ENCODE data around the gene INKA2. TPM values are rescaled to one million over a fixed set of nuclear protein-coding genes. Genes with fewer than 3 reads are reported as not detected.
A peak's percentile ranks its signal among the peaks of the same experiment; 100 is the strongest.

Gene INKA2
- total and polyA plus RNA-seq, 2 of the 4 experiments (the other 2 are of a cell fraction): 2.2 to 2.6 TPM

- H3K27ac ChIP-seq (ENCODE audit: insufficient read depth, low read length): no peak overlapping the region
- no peak overlapping the region for H2AK9ac ChIP-seq (replicated peaks; ENCODE audit: low read depth, low read length, poor library complexity)
- H3K9ac ChIP-seq (ENCODE audit: low read depth, low read length): no peak overlapping the region
- DNase-seq (no peak), ATAC-seq (ENCODE audit: low read depth) (peak; percentile 72)
- peaks cover 4% of the 10 kb centered on the region for H3K4me1 ChIP-seq (ENCODE audit: control insufficient read depth, insufficient read depth, low read length)
- H3K4me2 ChIP-seq (ENCODE audit: low read depth, low read length): peak overlapping the region; percentile 87; the same call in 1 of the 2 replicates
- peak overlapping the region; percentile 60; the same call in 1 of the 2 replicates for H3K23ac ChIP-seq (ENCODE audit: low read depth, low read length)
- H3K4ac ChIP-seq (ENCODE audit: low read depth, low read length): no peak overlapping the region
- no peak overlapping the region for H4K5ac ChIP-seq (ENCODE audit: low read depth, low read length)
- no peaks in the 10 kb centered on the region for H3K27me3 ChIP-seq (ENCODE audit: control insufficient read depth, insufficient read depth, low read length)
- CTCF ChIA-PET: interaction anchor here (0.6 kb wide), 1 partner anchor 15 kb away, joined by 3 read pairs; no protein-coding TSS in a partner anchor
- H2AFZ ChIP-seq (replicated peaks; ENCODE audit: low read length, poor library complexity): no peak overlapping the region
- no peak overlapping the region for H2BK15ac ChIP-seq (ENCODE audit: low read depth, low read length)
- POLR2A ChIA-PET (ENCODE audit: unreplicated experiment): no interaction called here
- intact Hi-C loops (cut with micrococcal nuclease): loop anchor here (10.0 kb wide), 1 partner anchor 572 kb away; no protein-coding TSS in a partner anchor
- H3K18ac ChIP-seq (ENCODE audit: low read depth, low read length): peak overlapping the region; percentile 76; the same call in 1 of the 2 replicates
- H3K9me1 ChIP-seq (ENCODE audit: insufficient read depth, low read length): no peaks in the 10 kb centered on the region
- H3K4me3 ChIP-seq (ENCODE audit: insufficient read depth, low read depth, low read length): no peak overlapping the region
- H4K20me1 ChIP-seq (ENCODE audit: insufficient read depth, low read length): no peaks in the 10 kb centered on the region
- 0 out of 2 replicates have a peak overlapping the region, but pooled peaks have one; percentile 23 for H4K91ac ChIP-seq (ENCODE audit: insufficient read depth, low read depth, low read length)
- BruUV-seq (replicated peaks): no TSS peak
- peaks cover 11% of the 10 kb centered on the region for H3K36me3 ChIP-seq (ENCODE audit: control insufficient read depth, insufficient read depth, low read length)
- H3K79me1 ChIP-seq (ENCODE audit: low read depth in 1 of 2, low read length in 2 of 2): peaks cover 12 to 17% of the 10 kb centered on the region in 2 experiments
- dilution Hi-C loops (cut with HindIII; ENCODE audit: low sequenced_read_pairs, unreplicated experiment): loop anchor here (25.0 kb wide), 1 partner anchor 300 kb away; the partner anchor contains the start of gene C1orf162
- in situ Hi-C loops (cut with MboI; ENCODE audit: low sequenced_read_pairs): loop anchor here (10.0 kb wide), 1 partner anchor 538 kb away; the partner anchor contains the start of gene CHI3L2
- H3K9me3 ChIP-seq (ENCODE audit: control insufficient read depth, insufficient read depth, low read length): no peaks in the 10 kb centered on the region
- peak overlapping the region; percentile 57; the same call in 1 of the 2 replicates for H2BK20ac ChIP-seq (ENCODE audit: low read depth, low read length)
- H4K8ac ChIP-seq (ENCODE audit: low read depth in 2 of 2, low read length in 2 of 2): no peak overlapping the region
- peak overlapping the region; percentile 76 for H2BK5ac ChIP-seq (ENCODE audit: low read depth, low read length, poor library complexity, severe bottlenecking)
- no peak overlapping the region for H3K14ac ChIP-seq (replicated peaks; ENCODE audit: low read depth, low read length)
- H2AK5ac ChIP-seq (ENCODE audit: low read depth, low read length): no peak overlapping the region
- WGBS, 2 experiments (ENCODE audit: extremely low coverage in 2 of 2, insufficient read length in 1 of 2): no CpG with 5 or more reads among the region's 2 CpGs
- no peak overlapping the region for H3K56ac ChIP-seq (ENCODE audit: extremely low read depth, insufficient read depth, low read length)
- TF ChIP-seq USF2 (IDR thresholded peaks at IDR 0.05; ENCODE audit: low read depth, low read length) (no peak), POLR2A (IDR thresholded peaks at IDR 0.05; ENCODE audit: low read depth, low read length) (no peak), MAZ (IDR thresholded peaks at IDR 0.05; ENCODE audit: borderline replicate concordance, low read depth, low read length) (no peak), RCOR1 (IDR thresholded peaks at IDR 0.05; ENCODE audit: insufficient replicate concordance, low read length) (no peak), SMC3 (IDR thresholded peaks at IDR 0.05; ENCODE audit: low read depth, low read length) (no peak), CEBPB (IDR thresholded peaks at IDR 0.05; ENCODE audit: low read depth, low read length) (no peak), ELK1 (IDR thresholded peaks at IDR 0.05; ENCODE audit: borderline replicate concordance, low read depth, low read length) (no peak), NFE2L2 (IDR thresholded peaks at IDR 0.05; ENCODE audit: low read depth, low read length) (no peak), RAD21 (IDR thresholded peaks at IDR 0.05; ENCODE audit: low read length) (no peak), RFX5 (IDR thresholded peaks at IDR 0.05; ENCODE audit: low read depth, low read length) (no peak), CHD1 (IDR thresholded peaks at IDR 0.05; ENCODE audit: low read depth, low read length) (no peak), MXI1 (IDR thresholded peaks at IDR 0.05; ENCODE audit: borderline replicate concordance, low read depth, low read length) (no peak), MAFK (IDR thresholded peaks at IDR 0.05; ENCODE audit: low read depth, low read length) (no peak), CTCF (conservative IDR thresholded peaks at IDR 0.05; ENCODE audit: low read depth, low read length) (no peak), BHLHE40 (IDR thresholded peaks at IDR 0.05; ENCODE audit: low read depth, low read length) (no peak), FOS (IDR thresholded peaks at IDR 0.05; ENCODE audit: low read depth, low read length) (no peak)
- H2BK120ac ChIP-seq (ENCODE audit: low read depth, low read length): no peak overlapping the region
These were observed 23.1 kb upstream of the INKA2 start for GRCh38 chr1:111762332-111762731.
